Central memory CD4-positive, alpha-beta T cell (primary cell): ENCODE measurements around the gene ZNF423.
"Not testable (repeated sequence)": the region's sequence is repeated elsewhere in the genome, so short reads cannot be mapped to it uniquely, and the experiment has no call there.

Experiments
- DNase-seq: peaks from one replicate; pipeline ENCODE4 v3.0.0; 2022

Gene ZNF423

GRCh38 chr16:49690778-49691177, 165.1 kb downstream of the ZNF423 start:
- DNase-seq: no peak

GRCh38 chr16:49688036-49688697, 167.7 kb downstream of the ZNF423 start:
- no peak for DNase-seq

GRCh38 chr16:49687476-49688002, 168.4 kb downstream of the ZNF423 start:
- no peak for DNase-seq

GRCh38 chr16:49684696-49685095, 171.2 kb downstream of the ZNF423 start:
- DNase-seq: no peak

GRCh38 chr16:49682577-49683165, 173.2 kb downstream of the ZNF423 start:
- no peak for DNase-seq

- no peak for DNase-seq
Observed at GRCh38 chr16:49681217-49681883, 174.6 kb downstream of the ZNF423 start.

- DNase-seq: no peak
Observed at GRCh38 chr16:49679095-49679494, 176.8 kb downstream of the ZNF423 start.

GRCh38 chr16:49677661-49678060, 178.3 kb downstream of the ZNF423 start:
- not testable (repeated sequence) for DNase-seq

- no peak for DNase-seq
Observed at GRCh38 chr16:49675413-49675812, 180.5 kb downstream of the ZNF423 start.

GRCh38 chr16:49674990-49675389, 180.9 kb downstream of the ZNF423 start:
- no peak for DNase-seq

- DNase-seq: no peak
Observed at GRCh38 chr16:49674351-49674851, 181.5 kb downstream of the ZNF423 start.

GRCh38 chr16:49673442-49673841, 182.5 kb downstream of the ZNF423 start:
- no peak for DNase-seq

- DNase-seq: no peak
Observed at GRCh38 chr16:49672753-49673152, 183.2 kb downstream of the ZNF423 start.

- no peak for DNase-seq
Observed at GRCh38 chr16:49671333-49671732, 184.6 kb downstream of the ZNF423 start.

GRCh38 chr16:49670627-49671026, 185.3 kb downstream of the ZNF423 start:
- no peak for DNase-seq

GRCh38 chr16:49665482-49666230, 190.3 kb downstream of the ZNF423 start:
- DNase-seq: no peak

GRCh38 chr16:49664221-49665215, 191.4 kb downstream of the ZNF423 start:
- DNase-seq: no peak

- no peak for DNase-seq
Observed at GRCh38 chr16:49663081-49664065, 192.5 kb downstream of the ZNF423 start.

- no peak for DNase-seq
Observed at GRCh38 chr16:49662569-49662968, 193.3 kb downstream of the ZNF423 start.

- DNase-seq: no peak
Observed at GRCh38 chr16:49661465-49662187, 194.3 kb downstream of the ZNF423 start.
